Activated T-helper 1 cell treated with anti-CD3 and anti-CD28 coated beads, Interleukin-12 subunit alpha, Interleukin-12 subunit beta, Interleukin-2, Interleukin-4 antibody, amounts not matched to agents 30 ng/mL and 10 ng/mL and 1 ng/mL, durations not matched to agents 14 hours and 24 hours and 36 hours (primary cell): ENCODE data around the gene FNDC7. TPM values are rescaled to one million over a fixed set of nuclear protein-coding genes. Genes with fewer than 3 reads are reported as not detected.
"Not testable (repeated sequence)": the region's sequence is repeated elsewhere in the genome, so short reads cannot be mapped to it uniquely, and the experiment has no call there.

Experiments used
- DNase-seq: peaks from one replicate; pipeline ENCODE4 v3.0.0; 2021; ENCODE audit warnings: low spot score
- H3K27ac Mint-ChIP-seq: one replicate; pipeline ENCODE4 v1.8.0; 2021; ENCODE audit warnings: mild to moderate bottlenecking, mixed read lengths
- H3K27me3 Mint-ChIP-seq: one replicate; pipeline ENCODE4 v1.8.0; 2022; ENCODE audit warnings: mild to moderate bottlenecking, moderate library complexity, mixed read lengths; ENCODE audit not compliant: insufficient read depth
- H3K36me3 Mint-ChIP-seq: one replicate; pipeline ENCODE4 v1.8.0; 2021; ENCODE audit warnings: low read depth, mixed read lengths
- H3K4me1 Mint-ChIP-seq: one replicate; pipeline ENCODE4 v1.8.0; 2021; ENCODE audit warnings: low read depth, mixed read lengths
- H3K4me3 Mint-ChIP-seq: one replicate; pipeline ENCODE4 v1.8.0; 2021; ENCODE audit warnings: mild to moderate bottlenecking, moderate library complexity, mixed read lengths
- H3K9me3 Mint-ChIP-seq: one replicate; pipeline ENCODE4 v1.8.0; 2021; ENCODE audit warnings: mixed read lengths
- intact Hi-C: fragments of 100-400 bp; cut with micrococcal nuclease; formaldehyde crosslinking; loops from one replicate; pipeline ENCODE4 v1.15.1; 2024
- total RNA-seq: library from RNA; stranded (reverse); gene quantifications from 2 replicates; pipeline ENCODE4 v1.2.3, GENCODE V29; 2022

Gene FNDC7
- 0.05 TPM in 1 of 2 replicates, not detected in the other for total RNA-seq

- intact Hi-C loops = no loop called here
- H3K4me3 Mint-ChIP-seq = no peak within 1 kb of the TSS
- H3K27ac Mint-ChIP-seq = no peak within 1 kb of the TSS
- no peaks in the 10 kb centered on the region for H3K36me3 Mint-ChIP-seq
- no peak for DNase-seq
- H3K9me3 Mint-ChIP-seq = no peaks in the 10 kb centered on the region
- H3K27me3 Mint-ChIP-seq = peaks cover 11% of the 10 kb centered on the region
- peaks cover 17% of the 10 kb centered on the region for H3K4me1 Mint-ChIP-seq
Measured at GRCh38 chr1:108712606-108713150, at the start of gene FNDC7. Gene FNDC7, plus strand, starts transcription at chr1:108712908. Its CDS starts 26 bp downstream, at chr1:108712934.

GRCh38 chr1:108663074-108663473, 49.6 kb upstream of the FNDC7 start:
- no peaks in the 10 kb centered on the region for H3K9me3 Mint-ChIP-seq
- no peaks in the 10 kb centered on the region for H3K27me3 Mint-ChIP-seq
- intact Hi-C loops = no loop called here
- peaks cover 36% of the 10 kb centered on the region for H3K4me1 Mint-ChIP-seq
- DNase-seq = no peak
- peak overlapping the region; percentile 51 for H3K27ac Mint-ChIP-seq
- no peaks in the 10 kb centered on the region for H3K36me3 Mint-ChIP-seq
- peak overlapping the region; percentile 0 for H3K4me3 Mint-ChIP-seq

- Mint-ChIP-seq H3K36me3 (no peaks in the 10 kb centered on the region), H3K27me3 (no peaks in the 10 kb centered on the region), H3K9me3 (no peaks in the 10 kb centered on the region), H3K4me3 (no peak overlapping the region), H3K4me1 (peaks cover 28% of the 10 kb centered on the region), H3K27ac (no peak overlapping the region)
- intact Hi-C loops = no loop called here
- DNase-seq = no peak
Measured at GRCh38 chr1:108664481-108664880, 48.2 kb upstream of the FNDC7 start.

- Mint-ChIP-seq H3K9me3 (no peaks in the 10 kb centered on the region), H3K36me3 (no peaks in the 10 kb centered on the region), H3K27me3 (no peaks in the 10 kb centered on the region), H3K4me1 (peaks cover 28% of the 10 kb centered on the region), H3K27ac (no peak overlapping the region), H3K4me3 (no peak overlapping the region)
- intact Hi-C loops = no loop called here
- no peak for DNase-seq
Measured at GRCh38 chr1:108665067-108665466, 47.6 kb upstream of the FNDC7 start.

GRCh38 chr1:108665771-108666170, 46.9 kb upstream of the FNDC7 start:
- DNase-seq = no peak
- no peaks in the 10 kb centered on the region for H3K27me3 Mint-ChIP-seq
- no peak overlapping the region for H3K4me3 Mint-ChIP-seq
- peaks cover 27% of the 10 kb centered on the region for H3K4me1 Mint-ChIP-seq
- no peaks in the 10 kb centered on the region for H3K36me3 Mint-ChIP-seq
- H3K9me3 Mint-ChIP-seq = no peaks in the 10 kb centered on the region
- intact Hi-C loops = no loop called here
- H3K27ac Mint-ChIP-seq = no peak overlapping the region

GRCh38 chr1:108667422-108667821, 45.3 kb upstream of the FNDC7 start:
- H3K4me3 Mint-ChIP-seq, intact Hi-C loops: not testable (repeated sequence)

GRCh38 chr1:108668777-108669176, 43.9 kb upstream of the FNDC7 start:
- Mint-ChIP-seq H3K27me3 (peaks cover 5% of the 10 kb centered on the region), H3K4me1 (peaks cover 11% of the 10 kb centered on the region), H3K27ac (peak overlapping the region; percentile 31), H3K9me3 (no peaks in the 10 kb centered on the region), H3K4me3 (no peak overlapping the region), H3K36me3 (no peaks in the 10 kb centered on the region)
- intact Hi-C loops = no loop called here
- no peak for DNase-seq

More at GRCh38 chr1:108667422-108667821, 45.3 kb upstream of the FNDC7 start:
- H3K27ac Mint-ChIP-seq, H3K9me3 Mint-ChIP-seq, H3K27me3 Mint-ChIP-seq, DNase-seq, H3K36me3 Mint-ChIP-seq: not testable (repeated sequence)
- H3K4me1 Mint-ChIP-seq = peaks cover 21% of the 10 kb centered on the region

GRCh38 chr1:108669679-108670078, 43.0 kb upstream of the FNDC7 start:
- intact Hi-C loops = no loop called here
- Mint-ChIP-seq H3K27me3 (peaks cover 5% of the 10 kb centered on the region), H3K9me3 (no peaks in the 10 kb centered on the region), H3K27ac (peak overlapping the region; percentile 32), H3K4me1 (peaks cover 11% of the 10 kb centered on the region), H3K36me3 (no peaks in the 10 kb centered on the region), H3K4me3 (no peak overlapping the region)
- DNase-seq = no peak

- H3K36me3 Mint-ChIP-seq = no peaks in the 10 kb centered on the region
- intact Hi-C loops = no loop called here
- peak overlapping the region; percentile 32 for H3K27ac Mint-ChIP-seq
- H3K27me3 Mint-ChIP-seq = peaks cover 5% of the 10 kb centered on the region
- no peaks in the 10 kb centered on the region for H3K9me3 Mint-ChIP-seq
- no peak for DNase-seq
- peaks cover 11% of the 10 kb centered on the region for H3K4me1 Mint-ChIP-seq
- no peak overlapping the region for H3K4me3 Mint-ChIP-seq
Measured at GRCh38 chr1:108670131-108670773, 42.5 kb upstream of the FNDC7 start.

- Mint-ChIP-seq H3K27ac (no peak overlapping the region), H3K4me3 (no peak overlapping the region), H3K4me1 (peaks cover 11% of the 10 kb centered on the region), H3K9me3 (no peaks in the 10 kb centered on the region), H3K36me3 (no peaks in the 10 kb centered on the region), H3K27me3 (peaks cover 5% of the 10 kb centered on the region)
- intact Hi-C loops = no loop called here
- no peak for DNase-seq
Measured at GRCh38 chr1:108671143-108671542, 41.6 kb upstream of the FNDC7 start.

- Mint-ChIP-seq H3K4me1 (peaks cover 13% of the 10 kb centered on the region), H3K4me3 (no peak overlapping the region), H3K9me3 (no peaks in the 10 kb centered on the region), H3K36me3 (no peaks in the 10 kb centered on the region), H3K27me3 (peaks cover 3% of the 10 kb centered on the region), H3K27ac (no peak overlapping the region)
- no peak for DNase-seq
- intact Hi-C loops = no loop called here
Measured at GRCh38 chr1:108678706-108679105, 34.0 kb upstream of the FNDC7 start.

GRCh38 chr1:108679586-108680213, 33.0 kb upstream of the FNDC7 start:
- Mint-ChIP-seq H3K9me3 (no peaks in the 10 kb centered on the region), H3K4me3 (no peak overlapping the region), H3K27me3 (peaks cover 3% of the 10 kb centered on the region), H3K4me1 (peaks cover 13% of the 10 kb centered on the region), H3K27ac (no peak overlapping the region), H3K36me3 (no peaks in the 10 kb centered on the region)
- intact Hi-C loops = no loop called here
- DNase-seq = no peak

GRCh38 chr1:108681701-108682100, 31.0 kb upstream of the FNDC7 start:
- H3K27ac Mint-ChIP-seq, H3K36me3 Mint-ChIP-seq, H3K27me3 Mint-ChIP-seq, H3K9me3 Mint-ChIP-seq, DNase-seq, H3K4me3 Mint-ChIP-seq, intact Hi-C loops: not testable (repeated sequence)
- H3K4me1 Mint-ChIP-seq = peaks cover 13% of the 10 kb centered on the region
